ENCODE results near the gene VTN. TPM values are rescaled to one million over a fixed set of nuclear protein-coding genes. Genes with fewer than 3 reads are reported as not detected.

Gene VTN
- total and polyA plus RNA-seq, 2 donors (not counting 1 experiment from before 2014, with no cell fraction given) = 0.17 to 3.5 TPM

- Histone ChIP-seq H3K79me2 (ENCODE audit: control insufficient read depth, insufficient read depth, low read length) (no peaks in the 10 kb centered on the region), H3K4me3 (replicated peaks in 1 of 4; ENCODE audit: control extremely low read depth in 1 of 4, insufficient read depth in 1 of 4, low read depth in 3 of 4, low read length in 4 of 4) (no peak overlapping the region), H2AFZ (ENCODE audit: low read length) (no peak overlapping the region), H4K20me1 (ENCODE audit: control insufficient read depth, extremely low read depth, insufficient read depth, low read length) (no peaks in the 10 kb centered on the region), H3K36me3 (ENCODE audit: control insufficient read depth, insufficient read depth, low read length) (no peaks in the 10 kb centered on the region), H3K9ac (ENCODE audit: insufficient read depth, low read length) (no peak overlapping the region), H3K4me1 (ENCODE audit: control insufficient read depth, extremely low read depth, insufficient read depth, low read length) (no peaks in the 10 kb centered on the region), H3K4me2 (ENCODE audit: extremely low read depth, insufficient read depth, low read length) (no peak overlapping the region), H3K9me3 (ENCODE audit: control insufficient read depth, insufficient read depth, low read depth, low read length) (no peaks in the 10 kb centered on the region), H3K27me3 (ENCODE audit: control insufficient read depth, insufficient read depth, low read length) (peaks cover 6% of the 10 kb centered on the region), H3K27ac (ENCODE audit: insufficient read depth, low read length) (no peak overlapping the region)
- TF ChIP-seq CTCF (conservative IDR thresholded peaks at IDR 0.05 in 1 of 2, IDR thresholded peaks at IDR 0.05 in 1 of 2; ENCODE audit: low read depth in 1 of 2, low read length in 2 of 2) (no peak), EZH2 (IDR thresholded peaks at IDR 0.05; ENCODE audit: low read length, missing control alignments) (no peak)
- DNase-seq (ENCODE audit: low read depth in 2 of 2) = no peak
Measured at GRCh38 chr17:28413804-28414203, 43.7 kb upstream of the VTN start.

GRCh38 chr17:28412099-28412498 is 42.0 kb upstream of the VTN start:
- Histone ChIP-seq H3K4me1 (ENCODE audit: control insufficient read depth, extremely low read depth, insufficient read depth, low read length) (no peaks in the 10 kb centered on the region), H3K9ac (ENCODE audit: insufficient read depth, low read length) (no peak overlapping the region), H3K4me2 (ENCODE audit: extremely low read depth, insufficient read depth, low read length) (no peak overlapping the region), H3K27me3 (ENCODE audit: control insufficient read depth, insufficient read depth, low read length) (peaks cover 6% of the 10 kb centered on the region), H3K79me2 (ENCODE audit: control insufficient read depth, insufficient read depth, low read length) (no peaks in the 10 kb centered on the region), H3K27ac (ENCODE audit: insufficient read depth, low read length) (no peak overlapping the region), H2AFZ (ENCODE audit: low read length) (no peak overlapping the region), H3K4me3 (replicated peaks in 1 of 4; ENCODE audit: control extremely low read depth in 1 of 4, insufficient read depth in 1 of 4, low read depth in 3 of 4, low read length in 4 of 4) (no peak overlapping the region), H4K20me1 (ENCODE audit: control insufficient read depth, extremely low read depth, insufficient read depth, low read length) (no peaks in the 10 kb centered on the region), H3K36me3 (ENCODE audit: control insufficient read depth, insufficient read depth, low read length) (no peaks in the 10 kb centered on the region), H3K9me3 (ENCODE audit: control insufficient read depth, insufficient read depth, low read depth, low read length) (no peaks in the 10 kb centered on the region)
- TF ChIP-seq CTCF (conservative IDR thresholded peaks at IDR 0.05 in 1 of 2, IDR thresholded peaks at IDR 0.05 in 1 of 2; ENCODE audit: low read depth in 1 of 2, low read length in 2 of 2) (no peak), EZH2 (IDR thresholded peaks at IDR 0.05; ENCODE audit: low read length, missing control alignments) (no peak)
- DNase-seq (ENCODE audit: low read depth in 2 of 2) = no peak

GRCh38 chr17:28407974-28408306 is 37.8 kb upstream of the VTN start:
- Histone ChIP-seq H3K9me3 (ENCODE audit: control insufficient read depth, insufficient read depth, low read depth, low read length) (no peaks in the 10 kb centered on the region), H3K9ac (ENCODE audit: insufficient read depth, low read length) (no peak overlapping the region), H3K4me2 (ENCODE audit: extremely low read depth, insufficient read depth, low read length) (no peak overlapping the region), H3K27me3 (ENCODE audit: control insufficient read depth, insufficient read depth, low read length) (peaks cover 2% of the 10 kb centered on the region), H3K27ac (ENCODE audit: insufficient read depth, low read length) (no peak overlapping the region), H3K79me2 (ENCODE audit: control insufficient read depth, insufficient read depth, low read length) (no peaks in the 10 kb centered on the region), H4K20me1 (ENCODE audit: control insufficient read depth, extremely low read depth, insufficient read depth, low read length) (no peaks in the 10 kb centered on the region), H3K36me3 (ENCODE audit: control insufficient read depth, insufficient read depth, low read length) (no peaks in the 10 kb centered on the region), H2AFZ (ENCODE audit: low read length) (no peak overlapping the region), H3K4me1 (ENCODE audit: control insufficient read depth, extremely low read depth, insufficient read depth, low read length) (peaks cover 2% of the 10 kb centered on the region), H3K4me3 (replicated peaks in 1 of 4; ENCODE audit: control extremely low read depth in 1 of 4, insufficient read depth in 1 of 4, low read depth in 3 of 4, low read length in 4 of 4) (no peak overlapping the region)
- TF ChIP-seq EZH2 (IDR thresholded peaks at IDR 0.05; ENCODE audit: low read length, missing control alignments) (no peak), CTCF (conservative IDR thresholded peaks at IDR 0.05 in 1 of 2, IDR thresholded peaks at IDR 0.05 in 1 of 2; ENCODE audit: low read depth in 1 of 2, low read length in 2 of 2) (no peak)
- no peak for DNase-seq (ENCODE audit: low read depth in 2 of 2)

All from fibroblast of lung (primary cell).